IPS DF 4.7 (cell line): ENCODE data around the gene FUBP3.

Experiments
- DNase-seq: peaks from one replicate; pipeline ENCODE4 v3.0.0-alpha.2; 2013; ENCODE audit warnings: low spot score; ENCODE audit errors: extremely low read depth

Gene FUBP3

DNA sequence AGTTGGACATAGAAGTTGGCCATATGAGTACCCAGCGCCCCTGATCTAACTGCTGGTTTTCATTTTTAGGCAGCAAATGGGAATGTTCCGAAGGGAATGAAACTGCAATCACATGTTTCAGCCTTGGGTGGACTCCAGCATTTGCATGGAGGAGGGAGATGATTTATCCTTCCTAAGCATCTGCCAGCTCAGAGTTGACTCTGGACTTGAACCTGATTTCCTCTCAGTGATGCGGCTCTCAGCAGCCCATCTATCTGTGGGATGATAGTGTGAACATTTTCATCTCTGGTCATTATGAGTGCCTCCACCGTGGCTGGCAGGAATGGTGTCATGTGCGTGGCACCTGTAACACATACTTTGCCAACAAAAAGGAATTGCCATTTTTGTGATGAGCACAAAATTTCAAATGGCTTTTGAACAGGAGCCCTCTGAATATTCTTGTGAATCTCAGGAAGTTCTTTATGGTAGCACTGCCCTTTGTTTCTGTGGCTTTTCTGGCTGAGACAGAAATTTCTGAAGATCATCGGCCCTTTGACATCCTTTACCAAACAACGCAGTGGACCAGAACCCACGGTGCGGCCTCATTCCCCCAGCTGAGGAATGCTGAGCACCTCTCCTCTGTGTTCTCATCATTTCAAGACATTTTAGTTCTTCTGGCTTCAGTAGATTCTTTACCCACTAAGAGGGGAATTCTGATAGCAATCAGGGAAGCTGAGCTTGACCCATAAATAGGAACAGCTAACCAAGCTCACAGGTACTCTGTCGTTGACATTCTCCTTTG lies 28.5 kb downstream of the FUBP3 start:
- no peak for DNase-seq

DNA sequence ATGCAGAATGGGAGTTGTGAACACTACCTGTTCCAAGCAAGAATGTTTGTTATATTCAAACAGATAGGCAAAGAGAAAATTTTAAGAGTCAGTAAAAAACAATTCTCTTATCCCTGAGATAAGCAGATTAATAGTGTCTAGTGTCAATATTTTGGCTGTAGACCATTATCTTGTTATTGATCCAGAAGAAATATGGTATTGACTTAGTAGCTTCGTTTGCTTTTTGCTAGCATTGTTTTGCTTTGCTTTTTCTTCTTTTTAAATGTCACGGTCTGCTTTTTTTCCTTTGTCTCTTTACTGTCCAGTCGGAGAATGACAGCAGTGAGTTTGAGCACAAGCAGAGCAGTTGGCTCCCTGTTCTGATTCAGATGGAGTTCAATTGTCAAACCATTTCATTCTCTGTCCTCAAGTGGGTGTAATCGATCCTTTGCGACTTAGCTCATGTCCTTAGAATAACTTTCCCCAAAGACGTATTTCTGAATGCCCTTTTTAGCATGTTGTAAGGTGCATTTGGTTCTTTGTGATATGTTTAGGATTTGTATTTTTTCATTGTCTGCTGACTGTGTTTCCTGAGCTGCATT lies 29.3 kb downstream of the FUBP3 start:
- no peak for DNase-seq

DNA sequence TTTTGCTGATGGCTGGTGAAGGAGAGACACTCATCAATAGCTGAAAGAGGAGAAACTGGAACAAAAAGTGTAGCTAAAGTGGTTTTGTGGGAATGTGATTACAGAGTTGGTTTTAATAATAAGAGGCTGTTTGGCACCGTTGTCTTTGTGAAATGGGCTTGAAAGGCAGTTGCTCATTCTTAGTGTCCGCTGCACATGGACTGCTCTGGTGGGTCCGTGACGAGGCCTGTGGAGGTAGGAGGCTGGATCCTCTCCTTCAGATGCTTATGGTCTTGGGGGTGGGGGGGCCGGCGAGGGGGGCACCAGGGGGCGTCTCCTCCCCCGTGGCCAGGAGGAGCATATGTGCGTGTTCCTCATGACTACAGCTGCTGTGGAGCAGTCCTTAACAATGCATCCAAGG lies 29.8 kb downstream of the FUBP3 start:
- DNase-seq, result no peak

DNA sequence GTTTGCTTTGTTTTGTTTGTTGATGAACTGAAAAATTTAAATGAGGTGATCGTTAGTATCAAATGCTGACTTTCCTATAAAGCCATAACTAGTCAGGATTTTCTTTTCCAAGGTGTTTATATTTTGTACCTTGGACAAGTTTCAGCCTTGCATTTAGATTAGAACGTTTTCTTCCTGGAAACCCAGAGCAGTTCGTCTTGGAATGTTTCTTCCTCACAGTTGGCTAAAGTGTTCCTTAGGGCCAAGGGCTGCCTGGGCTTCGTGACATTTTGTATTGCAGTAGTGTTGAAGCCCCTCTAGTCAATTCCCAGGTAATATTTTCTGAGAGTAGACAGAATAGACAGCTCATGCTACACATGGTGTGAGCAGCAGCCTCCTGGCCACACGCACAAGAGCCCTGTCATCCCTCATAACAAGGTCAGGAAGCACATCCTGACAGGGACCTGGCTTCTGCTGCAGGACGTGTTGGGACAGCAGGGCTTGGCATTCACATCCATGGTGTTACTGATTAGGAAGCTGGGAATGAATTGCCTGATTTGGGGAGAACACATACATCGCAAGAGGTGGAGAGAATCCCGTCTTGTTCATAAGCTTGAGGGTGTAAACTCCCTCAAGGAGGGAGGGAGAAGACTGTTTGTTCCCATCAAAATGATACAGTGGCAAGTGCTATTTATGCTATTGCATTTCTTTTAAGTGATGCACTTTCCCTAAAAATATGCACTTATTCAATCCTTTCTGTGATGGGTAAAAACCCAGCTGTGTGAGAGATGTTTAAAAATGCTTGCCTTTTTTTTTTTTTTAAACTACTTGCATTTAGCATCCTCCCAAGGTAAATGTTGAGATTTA lies 31.7 kb downstream of the FUBP3 start:
- DNase-seq, result no peak

DNA sequence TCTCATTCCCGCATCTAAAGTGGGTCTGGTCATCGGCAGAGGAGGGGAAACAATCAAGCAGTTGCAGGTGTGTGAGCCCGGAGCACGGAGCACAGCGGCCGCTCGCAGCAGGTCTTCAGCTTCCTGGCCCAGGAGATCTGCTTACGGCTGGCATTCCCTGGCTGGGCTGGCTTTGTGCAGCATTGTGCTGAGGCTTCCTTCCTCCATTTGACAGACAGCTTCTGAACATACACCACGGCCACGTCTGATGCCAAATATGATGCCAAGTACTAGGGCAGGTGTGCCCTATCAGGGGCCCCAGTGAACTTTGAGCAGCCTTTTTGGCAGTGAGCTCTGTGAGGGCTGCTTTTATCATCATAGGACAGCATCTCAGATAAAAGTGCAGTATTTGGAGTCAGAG lies 37.1 kb downstream of the FUBP3 start:
- DNase-seq, result no peak

DNA sequence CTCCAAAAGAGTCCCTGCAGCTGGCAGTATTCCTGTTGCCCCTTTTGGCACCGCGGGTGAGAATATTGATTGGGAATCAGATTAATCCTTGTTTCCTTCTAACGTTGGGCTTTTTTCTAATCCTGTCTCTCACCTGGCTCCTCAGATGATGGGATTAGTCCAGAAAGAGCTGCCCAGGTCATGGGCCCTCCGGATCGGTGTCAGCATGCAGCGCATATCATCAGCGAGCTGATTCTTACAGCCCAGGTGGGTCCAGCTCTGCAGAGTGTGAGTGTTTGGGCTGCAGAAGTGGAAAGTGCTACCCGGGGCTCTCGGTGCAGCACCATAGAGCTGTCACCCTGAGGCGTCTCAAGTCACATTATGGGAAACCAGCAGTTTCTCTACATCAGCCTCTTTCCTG lies 44.1 kb downstream of the FUBP3 start:
- no peak for DNase-seq

DNA sequence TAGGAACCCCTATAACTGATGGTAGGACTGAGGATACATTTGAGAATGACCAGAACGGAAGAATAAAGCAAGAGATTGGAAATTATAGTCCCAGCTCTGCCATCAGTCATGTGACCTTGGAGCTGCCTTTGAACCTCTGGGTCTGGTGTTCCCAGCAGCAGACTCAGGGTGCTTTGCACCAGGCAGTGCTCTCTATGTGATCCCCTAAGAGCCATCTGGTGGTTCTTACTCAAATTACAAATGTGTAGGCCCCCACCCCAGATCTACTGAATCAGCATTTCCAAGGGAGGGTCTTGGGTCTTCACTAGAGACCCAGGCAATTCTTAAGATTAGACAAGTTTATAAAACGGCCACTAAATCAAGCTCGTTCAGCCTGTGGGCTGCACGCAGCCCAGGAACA lies 44.8 kb downstream of the FUBP3 start:
- DNase-seq, result no peak

DNA sequence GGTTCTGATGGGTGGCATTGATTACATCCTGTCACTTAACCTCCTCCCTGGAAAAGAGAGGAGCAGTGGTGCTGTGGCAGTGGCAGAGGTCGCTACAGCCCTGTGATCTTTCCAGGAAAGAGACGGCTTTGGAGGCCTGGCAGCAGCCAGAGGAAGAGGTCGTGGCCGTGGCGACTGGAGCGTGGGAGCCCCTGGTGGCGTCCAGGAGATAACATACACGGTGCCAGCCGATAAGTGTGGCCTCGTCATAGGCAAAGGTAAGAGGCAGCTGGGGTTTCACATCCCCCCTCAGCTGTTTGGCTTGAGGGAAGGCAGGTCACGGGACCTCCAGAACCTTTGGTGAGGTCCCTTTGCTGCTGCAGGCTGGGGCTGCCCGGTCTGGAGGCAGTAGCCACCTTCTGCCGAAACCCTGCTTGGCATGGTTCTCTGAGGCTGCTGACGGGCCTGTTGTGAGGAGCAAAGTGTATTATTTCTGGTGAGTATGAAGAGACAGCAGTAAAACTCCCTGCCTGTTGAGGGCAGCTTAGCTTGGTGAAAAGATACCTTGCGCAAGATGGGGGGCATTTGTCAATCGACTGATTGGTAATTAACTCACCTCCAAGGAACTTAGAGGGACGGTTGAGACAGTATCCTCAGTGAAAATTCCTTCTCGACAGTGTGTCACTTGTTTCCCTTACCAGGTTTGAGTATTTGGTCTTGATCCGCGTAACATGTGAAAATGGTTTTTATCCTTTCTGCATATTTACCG lies 47.0 kb downstream of the FUBP3 start:
- no peak for DNase-seq

DNA sequence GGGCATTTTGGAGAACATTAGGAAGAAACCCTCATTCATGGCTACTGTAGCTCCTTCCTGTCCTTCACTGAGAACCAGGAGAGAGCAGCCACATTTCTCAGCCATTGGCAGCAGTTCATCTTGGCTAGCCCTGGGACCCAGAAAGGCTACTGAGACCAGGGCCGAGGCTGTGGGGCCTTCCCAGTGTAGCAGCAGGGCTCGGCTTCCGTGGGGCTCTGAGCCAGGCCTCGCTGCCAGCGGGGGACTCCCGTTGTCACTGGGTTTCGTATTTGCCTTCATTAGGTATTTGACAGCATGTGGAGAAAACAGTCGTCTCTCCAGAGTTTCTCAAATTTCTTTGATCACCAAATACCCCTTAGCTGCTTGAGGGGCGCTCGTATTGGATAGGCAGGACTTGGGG lies 47.7 kb downstream of the FUBP3 start:
- no peak for DNase-seq

DNA sequence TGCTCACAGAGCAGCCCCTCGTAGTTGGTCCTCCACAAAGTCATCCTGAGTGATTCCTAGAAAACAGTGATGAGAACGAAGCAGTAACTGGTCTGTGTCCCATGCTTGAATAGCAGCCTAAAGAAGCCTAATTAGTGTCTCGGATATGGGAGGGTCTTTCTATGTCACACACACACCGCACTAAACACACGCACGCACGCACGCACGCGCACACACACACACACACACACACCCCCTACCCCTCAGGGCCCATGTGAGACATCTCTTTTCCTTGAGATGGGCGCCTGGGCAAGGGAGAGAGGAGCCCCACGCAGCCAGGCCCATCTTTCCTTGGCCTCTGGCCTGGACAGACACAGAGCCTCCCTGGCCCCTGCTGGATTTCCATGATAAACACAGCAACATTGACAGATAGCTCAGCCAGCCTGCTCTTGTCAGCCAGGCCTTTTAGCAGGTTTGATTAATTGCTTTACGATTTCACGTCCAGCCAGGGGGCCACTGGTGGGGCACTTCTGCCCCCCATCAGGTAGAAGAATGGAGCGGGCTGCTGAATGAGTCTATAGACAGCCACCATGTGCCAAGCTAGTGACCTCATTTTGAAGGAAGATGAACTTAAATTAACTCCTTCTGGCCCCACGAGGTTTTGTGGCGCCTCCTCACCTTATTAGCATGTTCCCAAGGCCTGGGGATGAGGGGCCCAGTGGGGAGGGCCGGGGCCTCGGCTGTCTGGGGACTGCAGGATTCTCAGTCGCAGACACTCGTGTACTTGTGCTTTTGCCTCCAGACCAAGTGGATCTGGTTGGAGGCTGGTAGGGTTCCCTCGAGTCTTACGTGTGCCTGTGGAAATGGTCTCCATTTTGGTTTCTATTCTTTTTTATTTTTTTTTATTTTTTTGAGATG lies 48.8 kb downstream of the FUBP3 start:
- DNase-seq, result no peak

DNA sequence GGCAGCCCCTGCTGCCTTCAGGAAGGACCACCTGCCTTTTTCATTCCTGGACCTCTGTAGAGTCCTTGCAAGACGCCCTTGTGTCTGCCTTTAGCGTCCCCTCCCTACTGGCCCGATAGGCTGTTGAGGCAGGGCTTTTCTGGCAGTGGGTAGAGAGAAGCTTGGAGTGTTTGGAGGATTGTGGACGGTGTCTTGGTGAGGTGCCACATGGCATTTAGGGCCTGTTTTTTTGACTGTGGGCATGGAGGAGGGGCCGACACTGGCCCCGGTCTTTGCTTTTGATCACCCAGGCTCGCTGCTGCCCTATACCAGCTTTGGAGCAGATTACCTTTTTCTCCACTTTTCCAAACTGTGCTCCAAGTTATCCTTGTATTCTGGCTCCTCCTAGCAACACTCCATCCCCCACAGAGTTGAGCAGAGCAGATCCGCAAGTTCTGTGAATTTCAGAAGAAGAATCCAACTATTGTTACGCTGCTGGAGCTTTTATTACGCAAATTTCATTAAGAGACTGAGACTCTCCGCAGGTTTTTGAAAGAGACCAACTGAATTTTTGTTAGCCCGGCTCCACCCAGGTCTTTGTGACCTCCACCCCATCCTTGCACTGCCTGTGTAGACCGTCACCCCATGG lies 50.2 kb downstream of the FUBP3 start:
- no peak for DNase-seq

DNA sequence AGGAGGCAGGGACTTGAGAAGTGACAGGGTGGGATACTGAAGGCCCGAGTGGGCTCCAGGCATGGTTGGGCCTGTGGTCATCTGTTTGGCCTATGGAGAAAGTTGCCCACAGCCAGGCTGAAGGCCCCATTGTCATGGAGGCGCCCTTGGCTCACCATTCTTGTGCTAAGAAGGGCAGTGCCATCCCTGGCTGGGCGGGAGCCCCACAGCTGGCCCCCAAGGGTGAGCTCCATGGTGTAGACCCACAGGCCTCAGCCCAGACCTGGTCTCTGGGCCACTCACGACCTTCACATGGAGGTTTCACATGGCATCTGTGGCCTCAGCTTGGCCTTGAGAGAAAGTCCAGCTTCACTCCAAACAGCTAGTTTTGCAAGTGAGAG lies 50.7 kb downstream of the FUBP3 start:
- DNase-seq, result no peak

DNA sequence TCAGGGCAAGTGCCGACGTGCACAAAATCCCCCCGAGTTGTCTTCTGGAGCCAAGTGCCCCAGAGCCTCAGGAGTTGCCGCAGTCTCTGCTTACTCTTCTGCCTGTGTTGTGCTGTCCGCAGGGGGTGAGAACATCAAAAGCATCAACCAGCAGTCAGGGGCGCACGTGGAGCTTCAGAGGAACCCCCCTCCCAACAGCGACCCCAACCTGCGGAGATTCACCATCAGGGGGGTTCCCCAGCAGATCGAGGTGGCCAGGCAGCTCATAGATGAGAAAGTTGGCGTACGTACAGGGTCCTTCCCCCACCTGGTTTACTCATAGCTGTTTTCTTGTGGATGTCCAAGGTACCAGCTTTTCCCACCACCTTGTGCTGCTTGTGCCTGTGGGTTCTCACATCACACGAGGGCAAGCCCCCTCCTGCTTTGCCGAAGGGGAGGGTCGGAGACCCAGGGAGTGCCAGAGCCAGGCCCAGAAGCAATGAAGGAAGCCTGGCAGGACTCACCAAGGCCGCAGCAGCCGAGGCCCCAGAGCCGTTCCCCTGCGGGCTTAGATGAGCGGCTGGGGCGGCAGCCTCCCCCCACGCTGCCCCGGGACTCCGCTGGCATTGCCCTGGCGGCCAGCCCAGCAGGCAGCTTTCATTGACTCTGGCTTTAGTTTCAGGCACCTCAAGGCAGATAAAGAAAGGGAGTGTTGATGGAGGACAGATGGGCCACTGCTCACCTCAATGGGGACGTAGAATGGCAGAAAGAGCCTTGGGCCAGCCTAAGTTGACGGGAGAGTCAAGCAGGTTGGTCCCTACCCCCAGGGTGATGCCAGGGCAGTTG lies 51.3 kb downstream of the FUBP3 start:
- no peak for DNase-seq

DNA sequence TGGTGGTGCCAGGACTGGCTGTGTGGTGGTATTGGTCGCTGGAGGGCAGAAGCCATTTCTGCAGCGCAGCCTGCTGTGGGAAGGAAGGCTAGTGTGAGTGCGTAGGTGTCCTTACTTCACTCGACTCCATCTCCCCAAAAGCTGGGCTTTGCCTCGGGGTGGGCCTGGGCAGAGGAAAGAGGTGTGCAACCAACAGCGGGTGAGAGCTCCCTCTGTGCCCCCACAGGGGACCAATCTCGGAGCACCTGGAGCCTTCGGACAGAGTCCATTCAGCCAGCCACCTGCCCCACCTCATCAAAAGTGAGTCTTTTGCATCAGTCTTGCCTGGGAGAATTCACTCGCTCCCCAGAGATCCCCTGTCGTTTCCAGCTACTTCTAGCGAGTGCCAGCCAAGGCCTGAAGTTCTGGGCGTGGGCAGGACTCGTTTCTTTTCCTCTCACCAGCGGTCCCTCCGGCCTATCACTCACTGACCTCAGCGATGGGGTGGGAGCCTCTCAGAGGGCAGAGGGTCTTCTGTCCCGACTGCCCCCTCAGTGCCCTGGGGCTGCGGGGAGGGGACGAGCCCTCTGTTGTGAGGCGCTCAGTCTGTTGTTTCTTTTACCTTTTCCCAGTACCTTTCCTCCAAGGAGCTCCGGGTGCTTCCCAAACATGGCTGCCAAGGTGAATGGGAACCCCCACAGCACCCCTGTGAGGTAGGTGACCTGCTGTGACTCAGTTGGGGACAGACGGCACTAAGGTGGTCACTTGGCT lies 52.1 kb downstream of the FUBP3 start:
- DNase-seq, result no peak

DNA sequence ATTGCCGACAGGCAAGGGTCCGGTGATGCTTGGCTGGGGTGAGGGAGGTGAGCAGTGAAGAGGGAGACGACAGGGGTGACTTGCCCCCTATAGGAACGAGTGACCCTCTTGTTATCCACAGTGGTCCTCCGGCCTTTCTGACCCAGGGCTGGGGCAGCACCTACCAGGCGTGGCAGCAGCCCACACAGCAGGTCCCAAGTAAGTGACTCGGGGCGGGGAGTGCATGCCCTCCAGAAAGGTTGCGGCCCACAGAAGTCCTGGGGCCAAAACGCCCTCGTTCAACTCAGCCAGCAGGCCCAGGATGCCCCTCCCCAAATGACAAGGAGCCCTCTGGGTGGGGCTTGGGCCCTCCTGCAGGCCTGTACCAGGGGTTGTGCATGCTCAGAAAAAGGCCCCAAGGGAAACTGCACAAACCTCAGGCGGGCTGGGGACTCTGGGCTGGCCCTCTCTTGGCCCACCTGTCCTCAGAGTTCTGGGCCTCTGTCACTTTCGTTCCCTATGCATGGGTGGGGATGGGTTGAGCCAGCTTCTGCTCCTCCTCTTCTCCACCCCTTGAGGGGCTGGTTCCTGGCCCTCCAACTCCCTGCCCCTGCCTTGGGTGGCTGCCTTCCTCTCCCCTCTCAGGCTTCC lies 52.8 kb downstream of the FUBP3 start:
- no peak for DNase-seq

DNA sequence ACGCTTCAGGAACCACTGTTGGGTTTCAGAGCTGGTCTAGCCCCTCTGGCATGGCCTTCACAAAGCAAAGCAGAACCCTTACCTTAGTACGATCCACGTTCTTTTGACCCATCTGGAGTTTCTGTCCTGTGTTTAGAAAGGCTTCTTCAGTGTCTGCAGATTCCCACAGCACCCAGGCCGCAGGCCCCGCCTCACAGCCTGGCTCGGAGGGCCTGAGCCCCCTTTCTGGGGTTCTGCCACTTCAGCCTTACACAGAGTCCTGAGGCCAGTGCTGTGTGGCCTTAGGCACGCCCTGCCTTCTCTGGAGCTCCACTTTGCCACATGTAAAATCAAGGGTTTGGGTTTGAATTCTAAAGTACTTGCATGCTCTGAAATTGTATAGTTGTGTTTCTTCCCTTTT lies 53.5 kb downstream of the FUBP3 start:
- DNase-seq, result no peak

DNA sequence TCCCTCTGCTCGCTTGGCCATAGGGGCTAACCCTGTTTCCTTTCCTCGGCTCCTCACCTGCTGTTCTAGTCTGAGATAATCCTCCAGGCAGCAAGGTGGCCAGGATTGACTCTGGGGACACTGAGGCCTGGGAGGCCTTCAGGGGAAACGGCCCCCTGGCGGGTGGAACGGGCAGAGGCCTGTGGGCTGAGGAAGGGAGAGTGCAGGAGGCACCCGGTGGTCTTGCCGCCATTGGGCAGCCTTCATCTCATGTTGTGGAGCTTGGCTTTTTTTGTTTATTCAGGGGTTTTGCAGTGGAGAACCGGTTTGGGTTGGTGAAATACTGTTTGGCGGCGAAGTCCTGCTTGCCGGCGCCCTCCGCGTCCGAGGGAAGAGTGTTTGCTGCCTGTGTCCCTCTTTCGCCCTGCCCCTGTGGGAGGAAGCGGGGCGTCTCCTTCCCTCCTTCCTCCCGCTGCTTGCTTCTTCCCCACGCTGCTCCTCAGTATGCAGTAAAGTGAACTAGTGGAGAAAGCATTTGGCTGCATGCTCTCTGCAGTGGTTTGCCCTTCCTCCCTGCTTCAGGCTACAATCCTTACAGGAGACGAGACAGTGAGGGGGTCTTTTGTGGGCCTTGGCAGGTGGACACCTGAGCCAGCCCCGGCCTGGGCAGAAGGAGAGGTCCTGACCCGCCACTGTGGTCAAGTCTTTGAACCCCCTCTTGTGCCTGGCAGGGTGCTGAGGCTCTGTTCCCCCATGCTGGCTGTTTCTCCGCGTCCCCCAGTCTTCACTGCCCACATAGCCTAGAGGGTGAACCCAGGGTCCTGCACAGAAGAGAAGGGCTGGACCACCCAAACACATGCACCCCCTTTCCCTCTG lies 54.2 kb downstream of the FUBP3 start:
- DNase-seq, result no peak
